ENCODE data around the gene IRF2BP2.
A peak's percentile ranks its signal among the peaks of the same experiment; 100 is the strongest.
"Not testable (repeated sequence)": the region's sequence is repeated elsewhere in the genome, so short reads cannot be mapped to it uniquely, and the experiment has no call there.

IRF2BP2 gene

GRCh38 chr1:234610061-234610665 lies at the start of gene IRF2BP2:
Gene IRF2BP2, minus strand, starts transcription at chr1:234610178. Its CDS starts 684 bp downstream, at chr1:234609494.
- peak; percentile 78 to 91 (median 91) for DNase-seq

- DNase-seq, result no peak
Observed at GRCh38 chr1:234659538-234659937, 49.6 kb upstream of the IRF2BP2 start.

- DNase-seq, result no peak
Observed at GRCh38 chr1:234658138-234658537, 48.2 kb upstream of the IRF2BP2 start.

- peak in 2 of 3 experiments; percentile 0 to 14 for DNase-seq
Observed at GRCh38 chr1:234656944-234657654, 47.1 kb upstream of the IRF2BP2 start.

- DNase-seq, result no peak
Observed at GRCh38 chr1:234656070-234656895, 46.3 kb upstream of the IRF2BP2 start.

GRCh38 chr1:234655328-234656069 lies 45.5 kb upstream of the IRF2BP2 start:
- DNase-seq, result peak in 1 of 3 experiments; percentile 46

GRCh38 chr1:234654002-234654733 lies 44.2 kb upstream of the IRF2BP2 start:
- no peak for DNase-seq

- DNase-seq, result no peak
Observed at GRCh38 chr1:234649432-234650081, 39.6 kb upstream of the IRF2BP2 start.

- peak in 2 of 3 experiments; percentile 27 to 66 for DNase-seq
Observed at GRCh38 chr1:234647758-234648157, 37.8 kb upstream of the IRF2BP2 start.

- DNase-seq, result peak in 2 of 3 experiments; percentile 69 to 91
Observed at GRCh38 chr1:234647245-234647644, 37.3 kb upstream of the IRF2BP2 start.

- DNase-seq, result peak in 1 of 3 experiments; percentile 20
Observed at GRCh38 chr1:234645964-234646363, 36.0 kb upstream of the IRF2BP2 start.

GRCh38 chr1:234645474-234645953 lies 35.5 kb upstream of the IRF2BP2 start:
- DNase-seq, result no peak

GRCh38 chr1:234644928-234645327 lies 35.0 kb upstream of the IRF2BP2 start:
- DNase-seq, result no peak

- no peak for DNase-seq
Observed at GRCh38 chr1:234643850-234644134, 33.8 kb upstream of the IRF2BP2 start.

GRCh38 chr1:234643111-234643849 lies 33.3 kb upstream of the IRF2BP2 start:
- DNase-seq, result no peak

- no peak for DNase-seq
Observed at GRCh38 chr1:234642428-234642827, 32.5 kb upstream of the IRF2BP2 start.

GRCh38 chr1:234639961-234640360 lies 30.0 kb upstream of the IRF2BP2 start:
- DNase-seq, result no peak

GRCh38 chr1:234638832-234639799 lies 29.1 kb upstream of the IRF2BP2 start:
- no peak for DNase-seq

- not testable (repeated sequence) for DNase-seq
Observed at GRCh38 chr1:234634922-234635321, 24.9 kb upstream of the IRF2BP2 start.

- DNase-seq, result no peak
Observed at GRCh38 chr1:234634387-234634786, 24.4 kb upstream of the IRF2BP2 start.

All from NCI-H1417 (cell line).